ENCODE data around the gene BEAN1.

DNA sequence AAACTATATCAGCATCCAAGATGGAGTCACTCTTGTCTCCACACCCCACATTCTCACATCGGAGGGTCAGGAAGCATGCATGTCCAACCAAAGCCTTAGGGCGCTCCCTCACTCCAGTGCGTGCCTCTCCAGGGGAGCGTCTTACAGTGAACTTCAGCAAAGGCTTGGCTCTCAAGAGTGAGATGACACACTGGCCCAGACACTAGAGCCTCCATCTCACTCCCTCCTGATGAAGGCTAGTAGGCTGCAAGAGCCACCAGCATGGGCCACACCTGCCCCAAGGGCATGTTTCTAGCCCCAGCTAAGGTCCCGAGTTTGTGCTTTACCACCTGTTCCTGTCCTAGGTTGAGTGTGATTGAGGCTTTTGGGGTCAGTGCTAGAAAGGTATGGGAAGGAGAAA lies 40.5 kb downstream of the BEAN1 start:
- TF ChIP-seq POLR2A (IDR thresholded peaks at IDR 0.05; ENCODE audit: low read depth) (no peak), CTCF (IDR thresholded peaks at IDR 0.05) (no peak)
